ENCODE data around the gene DHX38. TPM values are rescaled to one million over a fixed set of nuclear protein-coding genes. Genes with fewer than 3 reads are reported as not detected.

DHX38 gene
- total and polyA plus RNA-seq, 2 donors (not counting 3 experiments of a cell fraction or from before 2014, with no cell fraction given): 47.3 to 78.6 TPM

DNA sequence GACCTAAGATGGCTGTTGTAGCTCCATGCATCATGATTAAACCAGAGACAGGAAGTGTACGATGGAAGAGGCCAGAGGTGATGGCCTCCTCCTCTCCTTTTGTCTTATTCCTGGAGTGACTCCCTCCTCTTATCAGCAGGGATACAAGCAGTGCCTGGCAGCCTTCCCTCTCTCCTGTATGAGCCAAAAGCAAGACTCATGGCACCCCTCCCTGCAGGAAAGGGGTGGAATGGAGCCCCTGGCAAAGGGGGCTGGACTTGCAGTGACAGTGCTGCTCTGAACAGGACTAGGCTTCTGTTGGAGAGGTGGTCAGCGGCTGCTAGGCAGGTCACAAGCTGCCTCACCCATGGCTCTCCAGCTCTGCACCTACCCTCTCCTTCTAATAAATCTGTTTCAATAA lies 8.6 kb upstream of the DHX38 start:
- no peak for TF ChIP-seq GATA2 (IDR thresholded peaks at IDR 0.05; ENCODE audit: insufficient read depth, insufficient read length, low read depth, low read length)
- TF ChIP-seq, protein P1, sequence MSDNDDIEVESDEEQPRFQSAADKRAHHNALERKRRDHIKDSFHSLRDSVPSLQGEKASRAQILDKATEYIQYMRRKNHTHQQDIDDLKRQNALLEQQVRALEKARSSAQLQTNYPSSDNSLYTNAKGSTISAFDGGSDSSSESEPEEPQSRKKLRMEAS (IDR thresholded peaks at IDR 0.05; ENCODE audit: insufficient read depth, insufficient read length): no peak
- no peak for TF ChIP-seq FOS (IDR thresholded peaks at IDR 0.05; ENCODE audit: borderline replicate concordance, insufficient read depth, low read length)
- TF ChIP-seq, protein P2, sequence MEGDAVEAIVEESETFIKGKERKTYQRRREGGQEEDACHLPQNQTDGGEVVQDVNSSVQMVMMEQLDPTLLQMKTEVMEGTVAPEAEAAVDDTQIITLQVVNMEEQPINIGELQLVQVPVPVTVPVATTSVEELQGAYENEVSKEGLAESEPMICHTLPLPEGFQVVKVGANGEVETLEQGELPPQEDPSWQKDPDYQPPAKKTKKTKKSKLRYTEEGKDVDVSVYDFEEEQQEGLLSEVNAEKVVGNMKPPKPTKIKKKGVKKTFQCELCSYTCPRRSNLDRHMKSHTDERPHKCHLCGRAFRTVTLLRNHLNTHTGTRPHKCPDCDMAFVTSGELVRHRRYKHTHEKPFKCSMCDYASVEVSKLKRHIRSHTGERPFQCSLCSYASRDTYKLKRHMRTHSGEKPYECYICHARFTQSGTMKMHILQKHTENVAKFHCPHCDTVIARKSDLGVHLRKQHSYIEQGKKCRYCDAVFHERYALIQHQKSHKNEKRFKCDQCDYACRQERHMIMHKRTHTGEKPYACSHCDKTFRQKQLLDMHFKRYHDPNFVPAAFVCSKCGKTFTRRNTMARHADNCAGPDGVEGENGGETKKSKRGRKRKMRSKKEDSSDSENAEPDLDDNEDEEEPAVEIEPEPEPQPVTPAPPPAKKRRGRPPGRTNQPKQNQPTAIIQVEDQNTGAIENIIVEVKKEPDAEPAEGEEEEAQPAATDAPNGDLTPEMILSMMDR (IDR thresholded peaks at IDR 0.05; ENCODE audit: extremely low read depth in 1 of 2, insufficient read depth in 1 of 2, low read depth in 1 of 2, low read length in 2 of 2): no peak
- TF ChIP-seq POLR2AphosphoS5 (IDR thresholded peaks at IDR 0.05; ENCODE audit: insufficient read depth, low read depth, low read length): no peak
- no peak for TF ChIP-seq MYC (IDR thresholded peaks at IDR 0.05; ENCODE audit: low read depth, low read length)
- TF ChIP-seq JUN (IDR thresholded peaks at IDR 0.05; ENCODE audit: borderline replicate concordance, insufficient read depth, insufficient read length, low read depth): no peak
- no peak for TF ChIP-seq EZH2 (IDR thresholded peaks at IDR 0.05; ENCODE audit: borderline replicate concordance, low read depth, low read length, severe bottlenecking)
- TF ChIP-seq POLR2A (IDR thresholded peaks at IDR 0.05; ENCODE audit: low read depth, low read length): no peak
- dilution Hi-C loops (cut with MboI; ENCODE audit: extremely low pct_ligation_motif_present, low sequenced_read_pairs): no loop called here
- no TSS peak for BruUV-seq (replicated peaks)
- H3K4me3 ChIP-seq (replicated peaks in 1 of 3; ENCODE audit: insufficient read depth in 1 of 3, low read depth in 1 of 3, low read length in 3 of 3): no peak overlapping the region
- H3K36me3 ChIP-seq (ENCODE audit: control insufficient read depth in 2 of 2, extremely low read depth in 1 of 2, insufficient read depth in 2 of 2, low read length in 2 of 2): peaks cover 15% of the 10 kb centered on the region in 2 experiments
- H3K4me2 ChIP-seq (ENCODE audit: insufficient read depth, low read length): no peak overlapping the region
- no peaks in the 10 kb centered on the region for H3K9me3 ChIP-seq (replicated peaks; ENCODE audit: control insufficient read depth, insufficient read depth, low read length)
- ChIA-PET POLR2A (no interaction called here), CTCF (interaction anchor here (1.8 kb wide), 1 partner anchor 19 kb away, joined by 5 read pairs; no protein-coding TSS in a partner anchor)
- no peaks in the 10 kb centered on the region for H3K9me1 ChIP-seq (replicated peaks; ENCODE audit: control insufficient read depth, extremely low read depth, insufficient read depth, low read length)
- FAIRE-seq (no peak), DNase-seq (ENCODE audit: low read depth, low spot score) (no peak)
- intact Hi-C loops (cut with micrococcal nuclease): no loop called here
- no peaks in the 10 kb centered on the region for H3K4me1 ChIP-seq (ENCODE audit: control insufficient read depth, extremely low read depth, insufficient read depth, low read length)
- no peak overlapping the region for H3K9ac ChIP-seq (replicated peaks; ENCODE audit: extremely low read depth, insufficient read depth, low read length)
- H3K27ac ChIP-seq (ENCODE audit: insufficient read depth, low read depth, low read length): no peak overlapping the region
- H3K27me3 ChIP-seq (ENCODE audit: control insufficient read depth in 2 of 2, insufficient read depth in 2 of 2, low read length in 2 of 2): no peaks in the 10 kb centered on the region
- H3K79me2 ChIP-seq (ENCODE audit: control insufficient read depth, insufficient read depth, low read length): peaks cover 4% of the 10 kb centered on the region
- H4K20me1 ChIP-seq (replicated peaks; ENCODE audit: control insufficient read depth, extremely low read depth, insufficient read depth, low read length): no peaks in the 10 kb centered on the region
- no peak overlapping the region for H2AFZ ChIP-seq (ENCODE audit: low read depth, low read length)
